ENCODE measurements around the gene SAP30L. TPM values are rescaled to one million over a fixed set of nuclear protein-coding genes. Genes with fewer than 3 reads are reported as not detected.

Gene SAP30L
- total RNA-seq (2014; rRNA removed; shearing (Covaris generic)) (11.5 and 21.4 TPM in 2 replicates), polyA plus RNA-seq (2016; fragmentation: Nextera tagmentation; extraction: Ambion mirVana) (29.3 and 36.8 TPM in 2 replicates)
- long read RNA-seq = 0 reads

GRCh38 chr5:154445422-154446194 lies at the start of gene SAP30L:
Gene SAP30L (plus strand): TSS chr5:154445997. CDS start chr5:154446605, 608 bp downstream.
- H2AFZ ChIP-seq = peak within 1 kb of the TSS; percentile 99
- peaks cover 14% of the 10 kb centered on the region; the same call in 2 of the 3 replicates for H3K4me1 Mint-ChIP-seq
- peak; percentile 88 for ATAC-seq
- 0 out of 2 replicates have a peak, but pooled peaks cover 3% of the 10 kb centered on the region for H3F3A ChIP-seq (replicated peaks; ENCODE audit: low read depth)
- peaks cover 26% of the 10 kb centered on the region for H3K79me2 ChIP-seq (replicated peaks; ENCODE audit: insufficient read depth)
- H3K36me3 Mint-ChIP-seq (ENCODE audit: low read depth) = peaks cover 6% of the 10 kb centered on the region; the same call in 2 of the 3 replicates
- H3K4me3 ChIP-seq = peak within 1 kb of the TSS; percentile 98
- peak within 1 kb of the TSS; percentile 98 for H3K4me2 ChIP-seq
- H3K36me3 ChIP-seq (ENCODE audit: insufficient read depth) = peaks cover 4% of the 10 kb centered on the region; the same call in 1 of the 2 replicates
- H3K9me3 Mint-ChIP-seq = no peaks in the 10 kb centered on the region
- DNase-seq (ENCODE audit: low spot score) = peak; percentile 96
- H3K27ac Mint-ChIP-seq = peak within 1 kb of the TSS; percentile 80
- peaks cover 18% of the 10 kb centered on the region for H3K27me3 Mint-ChIP-seq (ENCODE audit: insufficient read depth, low read depth, poor library complexity)
- H3K27me3 ChIP-seq (ENCODE audit: insufficient read depth) = peaks cover 20% of the 10 kb centered on the region
- H4K20me1 ChIP-seq (replicated peaks; ENCODE audit: insufficient read depth) = peaks cover 20% of the 10 kb centered on the region
- H3K4me3 Mint-ChIP-seq = peak within 1 kb of the TSS; percentile 98
- H3K4me1 ChIP-seq (ENCODE audit: insufficient read depth) = peaks cover 12% of the 10 kb centered on the region
- TF ChIP-seq EZH2phosphoT487 (IDR thresholded peaks at IDR 0.05; ENCODE audit: unreplicated experiment) = no peak
- no peak for TF ChIP-seq EZH2 (IDR thresholded peaks at IDR 0.05; ENCODE audit: low read depth, unreplicated experiment)
- no peak for TF ChIP-seq STAT1 (IDR thresholded peaks at IDR 0.05; ENCODE audit: unreplicated experiment)
- no peak for TF ChIP-seq CTCF (conservative IDR thresholded peaks at IDR 0.05; ENCODE audit: low read depth in 2 of 2)
- TF ChIP-seq CREB1 (CRISPR knock-in tag; IDR thresholded peaks at IDR 0.05; ENCODE audit: low read depth) = peak; percentile 21; the same call in 1 of the 2 replicates
- no peak for TF ChIP-seq ZNF331 (CRISPR knock-in tag; IDR thresholded peaks at IDR 0.05; ENCODE audit: low read depth)
- peak; percentile 77 for TF ChIP-seq POLR2AphosphoS5 (IDR thresholded peaks at IDR 0.05; ENCODE audit: low read depth)
- no peak for TF ChIP-seq JUNB (IDR thresholded peaks at IDR 0.05; ENCODE audit: unreplicated experiment)
- no peak for TF ChIP-seq ETS1 (IDR thresholded peaks at IDR 0.05)
- TF ChIP-seq NANOG (IDR thresholded peaks at IDR 0.05; ENCODE audit: borderline replicate concordance) = no peak
- TF ChIP-seq REST (IDR thresholded peaks at IDR 0.05; ENCODE audit: unreplicated experiment) = no peak
- no peak for TF ChIP-seq ZNF114 (CRISPR knock-in tag; IDR thresholded peaks at IDR 0.05)
- TF ChIP-seq ZNF462 (CRISPR knock-in tag; IDR thresholded peaks at IDR 0.05) = no peak
- H3K9me2 ChIP-seq (ENCODE audit: insufficient read depth) = no peaks in the 10 kb centered on the region
- no peak within 1 kb of the TSS for H3K27ac ChIP-seq (ENCODE audit: low read depth)
